ENCODE results near the gene CEP57L1. TPM values are rescaled to one million over a fixed set of nuclear protein-coding genes. Genes with fewer than 3 reads are reported as not detected.

Gene CEP57L1
- total RNA-seq, 1 donor from 2014 or later, result 17.5 TPM

DNA sequence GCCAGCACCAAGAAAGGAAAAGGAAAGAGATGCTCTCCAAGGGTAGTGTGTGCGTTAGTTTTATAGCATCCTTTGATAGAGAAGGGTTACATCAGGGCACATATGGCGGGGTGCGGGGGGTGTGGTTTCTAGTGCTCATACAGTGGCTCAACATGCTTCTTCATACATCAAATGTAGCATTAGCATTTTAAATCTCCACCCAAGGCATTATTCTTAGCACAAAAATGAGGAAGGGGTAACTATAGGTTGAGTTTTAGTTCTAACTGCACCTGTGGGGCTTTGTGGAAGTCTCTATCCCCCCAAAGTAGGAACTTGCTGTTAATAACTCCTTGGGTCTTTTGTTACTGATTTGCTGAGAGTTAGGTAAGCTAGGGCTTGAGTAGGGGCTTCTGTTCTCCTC lies 89.3 kb downstream of the CEP57L1 start:
- DNase-seq (ENCODE audit: low read depth) (no peak), FAIRE-seq (no peak)
- Histone ChIP-seq H3K9ac (ENCODE audit: low read length) (no peak overlapping the region), H3K79me2 (ENCODE audit: insufficient read depth, low read length) (no peaks in the 10 kb centered on the region), H4K20me1 (ENCODE audit: insufficient read depth, low read length) (no peaks in the 10 kb centered on the region), H3K27ac (ENCODE audit: low read depth, low read length) (no peak overlapping the region), H3K27me3 (ENCODE audit: insufficient read depth, low read length) (peaks cover 42% of the 10 kb centered on the region), H3K4me3 (ENCODE audit: insufficient read depth, low read depth, low read length) (no peak overlapping the region), H3K36me3 (ENCODE audit: insufficient read depth, low read length) (no peaks in the 10 kb centered on the region), H3K4me1 (ENCODE audit: insufficient read depth, low read length) (no peaks in the 10 kb centered on the region), H2AFZ (ENCODE audit: low read depth, low read length) (no peak overlapping the region), H3K9me3 (ENCODE audit: insufficient read depth, low read depth, low read length) (no peaks in the 10 kb centered on the region), H3K4me2 (ENCODE audit: low read length) (no peak overlapping the region)
- H3K9me3 Mint-ChIP-seq (ENCODE audit: unreplicated experiment), result no peaks in the 10 kb centered on the region
- no peak overlapping the region for H3K4me3 Mint-ChIP-seq (ENCODE audit: unreplicated experiment)
- TF ChIP-seq, protein P1, sequence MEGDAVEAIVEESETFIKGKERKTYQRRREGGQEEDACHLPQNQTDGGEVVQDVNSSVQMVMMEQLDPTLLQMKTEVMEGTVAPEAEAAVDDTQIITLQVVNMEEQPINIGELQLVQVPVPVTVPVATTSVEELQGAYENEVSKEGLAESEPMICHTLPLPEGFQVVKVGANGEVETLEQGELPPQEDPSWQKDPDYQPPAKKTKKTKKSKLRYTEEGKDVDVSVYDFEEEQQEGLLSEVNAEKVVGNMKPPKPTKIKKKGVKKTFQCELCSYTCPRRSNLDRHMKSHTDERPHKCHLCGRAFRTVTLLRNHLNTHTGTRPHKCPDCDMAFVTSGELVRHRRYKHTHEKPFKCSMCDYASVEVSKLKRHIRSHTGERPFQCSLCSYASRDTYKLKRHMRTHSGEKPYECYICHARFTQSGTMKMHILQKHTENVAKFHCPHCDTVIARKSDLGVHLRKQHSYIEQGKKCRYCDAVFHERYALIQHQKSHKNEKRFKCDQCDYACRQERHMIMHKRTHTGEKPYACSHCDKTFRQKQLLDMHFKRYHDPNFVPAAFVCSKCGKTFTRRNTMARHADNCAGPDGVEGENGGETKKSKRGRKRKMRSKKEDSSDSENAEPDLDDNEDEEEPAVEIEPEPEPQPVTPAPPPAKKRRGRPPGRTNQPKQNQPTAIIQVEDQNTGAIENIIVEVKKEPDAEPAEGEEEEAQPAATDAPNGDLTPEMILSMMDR (IDR thresholded peaks at IDR 0.05; ENCODE audit: insufficient read depth, low read depth, low read length), result no peak
- TF ChIP-seq EZH2 (IDR thresholded peaks at IDR 0.05; ENCODE audit: insufficient read depth, low read length), result no peak
- H3K27me3 Mint-ChIP-seq (ENCODE audit: low read depth, unreplicated experiment), result peaks cover 1% of the 10 kb centered on the region
- H3K4me1 Mint-ChIP-seq (ENCODE audit: low read depth, unreplicated experiment), result peaks cover 3% of the 10 kb centered on the region
- H3K27ac Mint-ChIP-seq (ENCODE audit: unreplicated experiment), result no peak overlapping the region
- H3K36me3 Mint-ChIP-seq (ENCODE audit: low read depth, unreplicated experiment), result no peaks in the 10 kb centered on the region

DNA sequence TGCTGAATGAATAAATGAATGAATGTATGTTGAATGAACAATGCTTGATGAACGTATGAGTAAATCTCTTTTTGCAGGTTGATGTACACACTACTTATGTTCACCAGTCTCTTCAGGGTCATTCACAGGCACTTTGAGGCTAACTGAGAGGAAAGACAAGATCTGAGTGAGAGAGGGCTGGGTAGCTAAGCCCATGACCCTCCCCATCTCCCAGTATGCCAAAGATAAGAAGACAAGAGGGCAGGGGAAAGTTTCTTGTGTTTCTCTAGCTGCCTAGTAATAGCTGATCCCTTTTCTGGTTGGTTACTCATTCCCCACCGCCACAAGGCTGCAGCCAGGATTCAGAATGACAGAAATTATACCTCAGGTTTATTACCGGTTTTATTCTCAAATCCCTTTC lies 90.7 kb downstream of the CEP57L1 start:
- TF ChIP-seq, protein P1 (IDR thresholded peaks at IDR 0.05; ENCODE audit: insufficient read depth, low read depth, low read length), result no peak
- no peak for TF ChIP-seq EZH2 (IDR thresholded peaks at IDR 0.05; ENCODE audit: insufficient read depth, low read length)
- DNase-seq (ENCODE audit: low read depth) (no peak), FAIRE-seq (no peak)
- Histone ChIP-seq H3K4me2 (ENCODE audit: low read length) (no peak overlapping the region), H3K4me1 (ENCODE audit: insufficient read depth, low read length) (no peaks in the 10 kb centered on the region), H3K9me3 (ENCODE audit: insufficient read depth, low read depth, low read length) (no peaks in the 10 kb centered on the region), H3K4me3 (ENCODE audit: insufficient read depth, low read depth, low read length) (no peak overlapping the region), H3K79me2 (ENCODE audit: insufficient read depth, low read length) (no peaks in the 10 kb centered on the region), H3K9ac (ENCODE audit: low read length) (no peak overlapping the region), H3K27me3 (ENCODE audit: insufficient read depth, low read length) (peaks cover 42% of the 10 kb centered on the region), H3K36me3 (ENCODE audit: insufficient read depth, low read length) (no peaks in the 10 kb centered on the region), H2AFZ (ENCODE audit: low read depth, low read length) (no peak overlapping the region), H4K20me1 (ENCODE audit: insufficient read depth, low read length) (no peaks in the 10 kb centered on the region), H3K27ac (ENCODE audit: low read depth, low read length) (no peak overlapping the region)
- Mint-ChIP-seq H3K27me3 (ENCODE audit: low read depth, unreplicated experiment) (peaks cover 1% of the 10 kb centered on the region), H3K9me3 (ENCODE audit: unreplicated experiment) (no peaks in the 10 kb centered on the region), H3K4me3 (ENCODE audit: unreplicated experiment) (no peak overlapping the region), H3K4me1 (ENCODE audit: low read depth, unreplicated experiment) (peaks cover 3% of the 10 kb centered on the region), H3K36me3 (ENCODE audit: low read depth, unreplicated experiment) (no peaks in the 10 kb centered on the region), H3K27ac (ENCODE audit: unreplicated experiment) (no peak overlapping the region)

DNA sequence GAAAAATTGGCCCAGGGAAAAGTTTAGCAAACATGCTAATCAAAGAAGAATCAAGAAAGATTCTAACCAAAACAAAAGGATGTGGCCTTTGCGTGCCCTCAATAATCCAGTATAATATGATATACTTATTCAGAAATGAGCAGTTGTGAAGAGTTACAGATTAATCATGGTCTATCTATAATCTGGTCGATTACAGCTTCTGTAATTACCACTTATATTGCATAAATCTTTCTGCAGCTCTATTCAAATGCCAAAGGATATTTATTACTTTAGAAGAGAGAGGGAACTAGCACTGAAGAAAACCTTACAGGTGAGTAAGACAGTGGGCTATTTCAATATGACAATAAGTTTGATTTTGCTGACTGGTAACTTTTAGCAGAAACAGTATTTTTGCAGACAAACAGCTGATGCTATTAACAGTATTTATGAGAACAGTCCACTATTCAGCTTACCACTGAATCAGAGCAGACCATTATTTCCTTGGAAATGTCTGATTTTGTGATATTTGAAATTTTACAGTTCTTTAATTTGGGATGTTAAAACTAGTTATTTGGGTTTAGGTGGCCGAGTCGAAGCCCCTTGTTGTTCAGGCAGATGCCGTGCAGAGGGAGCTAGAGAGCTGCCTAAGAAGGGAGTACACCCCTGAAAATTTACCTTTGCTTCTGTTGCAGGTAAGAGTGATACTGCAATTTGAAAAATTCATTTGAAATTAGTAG lies 92.2 kb downstream of the CEP57L1 start:
- H3K36me3 Mint-ChIP-seq (ENCODE audit: low read depth, unreplicated experiment), result peaks cover 2% of the 10 kb centered on the region
- peaks cover 6% of the 10 kb centered on the region for H3K9me3 Mint-ChIP-seq (ENCODE audit: unreplicated experiment)
- Histone ChIP-seq H3K27ac (ENCODE audit: low read depth, low read length) (no peak overlapping the region), H3K9me3 (ENCODE audit: insufficient read depth, low read depth, low read length) (no peaks in the 10 kb centered on the region), H3K4me2 (ENCODE audit: low read length) (no peak overlapping the region), H3K79me2 (ENCODE audit: insufficient read depth, low read length) (no peaks in the 10 kb centered on the region), H3K27me3 (ENCODE audit: insufficient read depth, low read length) (peaks cover 37% of the 10 kb centered on the region), H2AFZ (ENCODE audit: low read depth, low read length) (no peak overlapping the region), H3K4me3 (ENCODE audit: insufficient read depth, low read depth, low read length) (no peak overlapping the region), H3K4me1 (ENCODE audit: insufficient read depth, low read length) (no peaks in the 10 kb centered on the region), H3K36me3 (ENCODE audit: insufficient read depth, low read length) (no peaks in the 10 kb centered on the region), H4K20me1 (ENCODE audit: insufficient read depth, low read length) (no peaks in the 10 kb centered on the region), H3K9ac (ENCODE audit: low read length) (no peak overlapping the region)
- H3K4me3 Mint-ChIP-seq (ENCODE audit: unreplicated experiment), result no peak overlapping the region
- FAIRE-seq (no peak), DNase-seq (ENCODE audit: low read depth) (peak; percentile 5)
- H3K27me3 Mint-ChIP-seq (ENCODE audit: low read depth, unreplicated experiment), result peaks cover 1% of the 10 kb centered on the region
- no peak for TF ChIP-seq EZH2 (IDR thresholded peaks at IDR 0.05; ENCODE audit: insufficient read depth, low read length)
- TF ChIP-seq, protein P1 (IDR thresholded peaks at IDR 0.05; ENCODE audit: insufficient read depth, low read depth, low read length), result peak; percentile 94
- H3K27ac Mint-ChIP-seq (ENCODE audit: unreplicated experiment), result no peak overlapping the region
- H3K4me1 Mint-ChIP-seq (ENCODE audit: low read depth, unreplicated experiment), result no peaks in the 10 kb centered on the region
